ENCODE results near the gene SLC18B1. TPM values are rescaled to one million over a fixed set of nuclear protein-coding genes. Genes with fewer than 3 reads are reported as not detected.

SLC18B1 gene
- total and polyA plus RNA-seq, 8 donors = 4.4 to 10.9 (median 7.2) TPM

DNA sequence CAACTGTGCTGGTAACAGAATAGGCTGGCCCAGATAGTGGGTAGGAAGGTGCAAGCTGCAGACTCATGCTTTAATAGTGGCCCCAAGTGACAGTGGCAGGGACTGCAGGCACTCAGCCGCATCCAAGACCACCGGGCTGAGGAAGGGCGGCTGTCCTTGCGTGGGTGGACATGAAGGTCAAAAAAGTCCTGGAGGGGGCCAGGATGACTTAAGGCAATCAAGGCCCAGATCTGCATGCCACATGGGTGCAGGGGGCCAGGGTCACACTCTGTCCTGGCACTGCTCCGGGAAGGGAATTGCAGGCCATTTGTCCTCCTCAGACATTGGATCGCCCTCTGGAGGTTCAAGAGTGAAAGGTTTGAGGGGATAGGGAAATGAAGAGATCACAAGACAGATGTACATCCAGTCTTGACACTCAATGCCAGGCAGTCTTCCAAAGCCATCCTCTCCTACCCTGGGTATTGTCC, 30.4 kb downstream of the SLC18B1 start:
- TF ChIP-seq, protein P1, sequence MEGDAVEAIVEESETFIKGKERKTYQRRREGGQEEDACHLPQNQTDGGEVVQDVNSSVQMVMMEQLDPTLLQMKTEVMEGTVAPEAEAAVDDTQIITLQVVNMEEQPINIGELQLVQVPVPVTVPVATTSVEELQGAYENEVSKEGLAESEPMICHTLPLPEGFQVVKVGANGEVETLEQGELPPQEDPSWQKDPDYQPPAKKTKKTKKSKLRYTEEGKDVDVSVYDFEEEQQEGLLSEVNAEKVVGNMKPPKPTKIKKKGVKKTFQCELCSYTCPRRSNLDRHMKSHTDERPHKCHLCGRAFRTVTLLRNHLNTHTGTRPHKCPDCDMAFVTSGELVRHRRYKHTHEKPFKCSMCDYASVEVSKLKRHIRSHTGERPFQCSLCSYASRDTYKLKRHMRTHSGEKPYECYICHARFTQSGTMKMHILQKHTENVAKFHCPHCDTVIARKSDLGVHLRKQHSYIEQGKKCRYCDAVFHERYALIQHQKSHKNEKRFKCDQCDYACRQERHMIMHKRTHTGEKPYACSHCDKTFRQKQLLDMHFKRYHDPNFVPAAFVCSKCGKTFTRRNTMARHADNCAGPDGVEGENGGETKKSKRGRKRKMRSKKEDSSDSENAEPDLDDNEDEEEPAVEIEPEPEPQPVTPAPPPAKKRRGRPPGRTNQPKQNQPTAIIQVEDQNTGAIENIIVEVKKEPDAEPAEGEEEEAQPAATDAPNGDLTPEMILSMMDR (IDR thresholded peaks at IDR 0.05) = peak in 3 of 4 donors; percentile 54 to 84 (median 70)
- intact Hi-C loops (cut with DNase I) = loop anchor here in 2 of 3 donors (10.0 kb wide), 1 partner anchor 93 kb away; no protein-coding TSS in a partner anchor

DNA sequence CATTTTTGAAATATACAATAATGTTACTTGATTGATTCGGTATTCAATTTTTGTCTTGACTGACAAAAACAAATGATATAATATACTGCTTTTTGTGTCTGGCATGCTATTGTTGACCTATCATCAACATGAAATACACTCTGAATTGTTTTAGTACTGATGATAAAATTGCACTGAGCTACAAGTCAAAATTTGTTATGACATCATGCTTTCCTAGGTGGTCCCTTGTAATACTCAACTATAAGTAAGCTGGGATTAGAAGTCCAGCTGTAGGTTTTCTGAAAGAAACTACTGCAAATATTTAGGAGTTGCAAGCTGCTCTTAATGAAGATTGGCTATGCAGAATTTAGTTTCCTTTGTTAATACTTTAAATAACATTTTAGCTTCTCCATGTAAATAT, 32.9 kb downstream of the SLC18B1 start:
- Histone ChIP-seq H3K4me1 (peaks cover 0 to 16% (median 4%) of the 10 kb centered on the region in 3 donors), H3K36me3 (no peaks in the 10 kb centered on the region), H3K4me3 (no peak overlapping the region), H3K9me3 (no peaks in the 10 kb centered on the region), H3K27me3 (no peaks in the 10 kb centered on the region), H3K27ac (no peak overlapping the region)
- WGBS, 2 donors = 68 to 95% methylated on average over 1 of the region's 1 CpG
- DNase-seq (no peak), FAIRE-seq (no peak), ATAC-seq (no peak)
- intact Hi-C loops (cut with DNase I) = loop anchor here in 2 of 3 donors (10.0 kb wide), 1 partner anchor 91 kb away; no protein-coding TSS in a partner anchor
- TF ChIP-seq, protein P1 (IDR thresholded peaks at IDR 0.05) = no peak

More for the DNA sequence above, 30.4 kb downstream of the SLC18B1 start:
- Histone ChIP-seq H3K9me3 (no peaks in the 10 kb centered on the region), H3K27me3 (no peaks in the 10 kb centered on the region), H3K4me3 (no peak overlapping the region), H3K4me1 (peaks cover 0 to 13% (median 4%) of the 10 kb centered on the region in 3 donors), H3K36me3 (peaks cover 0 to 12% (median 0%) of the 10 kb centered on the region in 3 donors), H3K27ac (no peak overlapping the region)
- ATAC-seq (peak; percentile 92 to 97 (median 96)), FAIRE-seq (no peak), DNase-seq (peak; percentile 19 to 67 (median 48))
- 9 to 10% methylated on average over 6 of the region's 6 CpGs for WGBS, 2 donors

DNA sequence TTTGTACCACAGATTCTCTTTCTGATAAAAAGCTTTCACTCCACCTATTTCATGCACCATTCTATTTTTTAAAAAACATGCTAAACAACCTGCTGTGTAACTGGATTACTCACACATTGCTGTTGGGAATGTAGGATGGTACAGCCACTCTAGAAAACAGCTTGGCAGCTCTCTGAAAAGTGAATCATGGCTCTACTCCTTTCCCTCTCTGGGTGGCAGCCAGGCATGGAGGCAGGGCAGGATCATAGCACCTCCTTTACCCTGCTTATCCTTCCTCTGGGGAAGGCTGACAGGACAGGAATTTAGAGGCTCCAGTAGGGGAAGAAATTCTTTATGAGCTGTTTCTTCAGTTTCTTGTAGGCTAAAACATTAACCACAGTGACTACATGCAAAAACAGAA, 34.1 kb downstream of the SLC18B1 start:
- ATAC-seq (peak in 3 of 4 donors; percentile 55 to 80 (median 68)), FAIRE-seq (no peak), DNase-seq (peak in 3 of 6 donors; percentile 26 to 56 (median 56))
- Histone ChIP-seq H3K9me3 (no peaks in the 10 kb centered on the region), H3K4me1 (peaks cover 0 to 16% (median 4%) of the 10 kb centered on the region in 3 donors), H3K27me3 (no peaks in the 10 kb centered on the region), H3K27ac (peak overlapping the region in 2 of 4 donors; percentile 8 to 34), H3K36me3 (no peaks in the 10 kb centered on the region), H3K4me3 (no peak overlapping the region)
- TF ChIP-seq, protein P1 (IDR thresholded peaks at IDR 0.05) = no peak
- intact Hi-C loops (cut with DNase I) = loop anchor here in 2 of 3 donors (10.0 kb wide), 1 partner anchor 90 kb away; no protein-coding TSS in a partner anchor

DNA sequence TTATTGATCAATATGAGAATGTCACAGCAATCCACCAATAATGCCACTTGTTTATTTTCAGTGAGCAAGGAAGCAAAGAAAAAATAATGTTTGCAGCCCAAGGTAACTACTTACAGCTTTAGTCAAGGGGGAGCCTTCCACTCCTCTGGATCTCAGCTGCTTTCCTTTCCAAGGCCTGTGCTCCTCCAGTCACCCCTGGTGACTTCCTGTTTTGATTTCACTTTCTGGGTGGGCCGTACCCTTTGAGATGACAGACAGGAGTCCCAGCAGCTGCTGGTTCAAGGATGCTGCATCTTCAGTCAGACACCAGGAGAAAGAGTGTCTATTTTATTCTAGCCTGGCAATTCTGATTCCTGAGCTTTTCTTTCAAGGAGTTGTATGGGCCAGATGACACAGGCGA, 35.2 kb downstream of the SLC18B1 start:
- DNase-seq (no peak), ATAC-seq (no peak), FAIRE-seq (no peak)
- Histone ChIP-seq H3K4me3 (no peak overlapping the region), H3K36me3 (no peaks in the 10 kb centered on the region), H3K9me3 (no peaks in the 10 kb centered on the region), H3K27ac (peak overlapping the region in 1 of 4 donors; percentile 8), H3K27me3 (no peaks in the 10 kb centered on the region), H3K4me1 (peaks cover 0 to 18% (median 4%) of the 10 kb centered on the region in 3 donors)
- TF ChIP-seq, protein P1 (IDR thresholded peaks at IDR 0.05) = no peak
- intact Hi-C loops (cut with DNase I) = loop anchor here in 2 of 3 donors (10.0 kb wide), 1 partner anchor 88 kb away; no protein-coding TSS in a partner anchor
- WGBS, 2 donors = 73 to 84% methylated on average over 2 of the region's 2 CpGs

DNA sequence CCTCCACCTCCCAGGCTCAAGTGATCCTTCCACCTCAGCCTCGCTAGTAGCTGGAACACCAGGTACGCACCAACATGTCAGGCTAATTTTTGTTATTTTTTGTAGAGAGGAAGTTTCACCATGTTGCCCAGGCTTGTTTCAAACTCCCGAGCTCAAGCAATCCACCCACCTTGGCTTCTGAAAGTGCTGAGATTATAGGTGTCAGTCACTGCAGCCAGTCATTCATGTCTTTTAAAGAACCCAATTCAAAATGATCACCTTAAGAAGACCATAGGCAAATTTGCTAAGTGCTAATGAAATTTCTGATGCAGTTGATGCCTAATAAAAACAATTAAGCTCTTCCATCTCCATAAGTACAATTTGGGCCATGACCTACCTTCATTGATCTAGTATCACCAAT, 38.2 kb downstream of the SLC18B1 start:
- FAIRE-seq (no peak), DNase-seq (no peak), ATAC-seq (no peak)
- H3K4me3 ChIP-seq = no peak overlapping the region
- no peak overlapping the region for H3K27ac ChIP-seq
- TF ChIP-seq, protein P1 (IDR thresholded peaks at IDR 0.05) = no peak
- H3K36me3 ChIP-seq = no peaks in the 10 kb centered on the region
- H3K4me1 ChIP-seq = peaks cover 0 to 19% (median 4%) of the 10 kb centered on the region in 3 donors
- no peaks in the 10 kb centered on the region for H3K27me3 ChIP-seq
- WGBS, 2 donors = 84 to 86% methylated on average over 3 of the region's 3 CpGs
- intact Hi-C loops (cut with DNase I) = loop anchor here in 2 of 3 donors (10.0 kb wide), 1 partner anchor 85 kb away; no protein-coding TSS in a partner anchor
- H3K9me3 ChIP-seq = no peaks in the 10 kb centered on the region

Measured in pancreas (tissue), 10 donors.